ENCODE results near the gene CSTPP1.
A peak's percentile ranks its signal among the peaks of the same experiment; 100 is the strongest.
"Not testable (repeated sequence)": the region's sequence is repeated elsewhere in the genome, so short reads cannot be mapped to it uniquely, and the experiment has no call there.

Gene CSTPP1

DNA sequence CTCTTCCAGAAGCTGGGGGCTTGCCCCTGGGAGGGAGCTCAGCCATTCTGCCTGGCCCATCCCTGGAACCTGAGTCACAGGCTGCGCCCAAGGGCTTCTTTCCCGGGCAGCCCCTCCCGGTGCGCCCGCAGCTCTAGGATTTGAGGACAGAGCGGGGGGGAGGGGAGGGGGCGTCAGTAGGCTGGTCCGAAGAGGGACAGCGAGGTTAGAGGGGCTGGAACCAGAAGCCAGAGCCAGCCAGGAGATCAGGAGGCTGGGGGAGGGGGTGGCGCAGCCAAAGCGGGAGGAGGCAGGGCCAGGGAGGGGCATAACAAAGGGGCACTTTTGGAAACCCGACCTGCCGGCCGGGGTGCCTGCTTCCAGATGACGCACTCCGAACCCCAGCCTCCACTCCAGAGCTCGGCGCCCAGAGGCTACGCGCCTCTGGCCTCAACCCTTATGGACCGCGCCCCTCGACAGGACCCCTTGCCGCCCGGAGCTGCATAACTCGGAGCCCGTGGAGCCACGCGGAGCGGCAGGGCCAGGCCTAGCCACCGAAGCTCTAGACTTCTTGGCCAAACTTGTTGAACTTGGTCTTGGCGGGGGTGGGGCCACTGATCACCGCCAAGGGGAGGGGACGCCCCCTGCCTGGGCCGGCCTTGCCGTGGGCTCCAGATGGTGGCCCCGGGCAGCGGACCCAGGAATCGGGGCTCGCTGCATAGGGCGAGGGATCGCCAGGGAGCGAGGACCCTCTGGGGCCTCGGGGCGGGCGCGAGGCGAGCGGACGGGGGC lies 248.9 kb downstream of the CSTPP1 start:
- DNase-seq: peak; percentile 40

DNA sequence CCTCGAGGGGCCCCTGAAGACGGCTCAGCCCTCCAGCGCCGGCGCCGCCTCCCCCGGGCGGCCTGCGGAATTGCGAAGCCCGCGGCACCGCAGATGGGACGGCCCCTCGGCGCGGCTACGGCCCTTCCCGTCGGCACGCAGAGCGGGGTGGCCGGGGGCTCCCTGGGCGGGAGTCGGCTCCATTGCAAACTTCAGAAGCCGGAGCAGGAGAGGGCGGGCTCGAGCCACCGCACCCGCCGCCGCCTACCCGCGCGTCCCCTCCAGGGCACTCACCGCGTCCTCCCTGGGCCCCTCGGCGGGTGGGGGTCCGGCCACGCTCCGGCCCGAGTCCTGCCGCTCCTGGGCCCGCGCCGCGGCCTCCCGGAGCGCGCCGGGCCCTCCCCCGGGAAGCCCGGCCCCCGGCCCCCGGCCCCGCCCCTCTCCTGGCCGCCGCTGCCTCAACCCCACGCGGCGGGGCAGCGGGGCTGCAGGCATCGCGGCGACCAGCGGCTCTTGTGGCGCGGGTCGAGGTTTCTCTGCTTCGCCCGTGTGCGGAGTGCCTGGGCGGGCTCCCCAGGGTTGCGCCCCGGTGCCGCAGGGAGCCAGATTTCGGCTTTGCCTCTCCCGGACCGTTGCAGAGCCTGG lies 249.6 kb downstream of the CSTPP1 start, which contains the start of gene PACSIN3:
TSS of gene PACSIN3 (minus strand) at position 359 of the 624 bp plus-strand sequence. CDS start 3,707 bp downstream, outside the sequence.
- peak; percentile 32 for DNase-seq

DNA sequence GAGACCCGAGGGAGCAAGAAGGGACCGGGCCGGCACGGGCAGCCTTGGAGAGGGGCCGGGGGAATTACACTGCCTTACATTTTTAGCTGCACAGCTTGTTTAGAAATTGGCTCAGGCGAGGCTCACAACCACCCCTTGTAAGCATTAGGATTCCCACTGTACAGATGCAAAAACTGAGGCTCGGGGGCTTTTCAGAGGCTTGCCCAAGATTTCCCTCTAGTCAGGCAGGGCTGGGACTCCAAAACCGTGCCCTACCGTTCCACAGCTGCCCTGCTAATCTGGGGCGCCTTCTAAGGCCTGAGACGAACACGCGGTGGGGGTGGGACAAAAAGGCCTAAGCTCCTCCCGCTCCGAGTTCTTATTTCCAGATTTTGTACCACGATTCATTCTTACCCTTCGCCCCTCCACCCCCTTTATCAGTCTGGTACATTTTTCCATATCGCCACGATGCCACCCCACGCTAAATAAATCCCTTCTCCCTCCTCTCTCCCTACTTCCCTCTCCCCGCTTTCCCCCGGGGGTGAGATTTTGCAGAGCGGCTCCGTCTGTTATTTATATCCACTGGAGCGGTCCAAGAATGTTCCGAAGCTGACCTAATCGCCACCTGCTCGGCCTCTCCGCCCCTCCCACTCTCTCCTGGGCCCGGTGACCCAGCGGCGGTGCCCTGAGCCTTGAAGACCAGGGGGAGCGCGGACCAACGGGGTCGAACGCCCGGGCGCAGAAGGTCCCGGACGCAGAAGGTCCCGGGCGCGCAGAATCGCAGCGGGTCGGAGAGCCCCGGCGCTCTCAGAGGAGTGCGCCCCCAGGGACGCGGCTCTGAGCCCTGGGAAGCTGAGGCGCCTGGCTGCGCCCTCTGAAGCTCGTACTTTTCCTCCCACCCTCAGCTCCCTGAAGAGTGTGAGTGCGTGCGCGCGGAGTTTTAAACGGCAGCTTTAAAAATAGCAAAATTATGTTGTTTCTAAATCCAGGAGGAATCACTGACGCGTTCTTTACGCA lies 250.4 kb downstream of the CSTPP1 start:
- peak; percentile 54 for DNase-seq

DNA sequence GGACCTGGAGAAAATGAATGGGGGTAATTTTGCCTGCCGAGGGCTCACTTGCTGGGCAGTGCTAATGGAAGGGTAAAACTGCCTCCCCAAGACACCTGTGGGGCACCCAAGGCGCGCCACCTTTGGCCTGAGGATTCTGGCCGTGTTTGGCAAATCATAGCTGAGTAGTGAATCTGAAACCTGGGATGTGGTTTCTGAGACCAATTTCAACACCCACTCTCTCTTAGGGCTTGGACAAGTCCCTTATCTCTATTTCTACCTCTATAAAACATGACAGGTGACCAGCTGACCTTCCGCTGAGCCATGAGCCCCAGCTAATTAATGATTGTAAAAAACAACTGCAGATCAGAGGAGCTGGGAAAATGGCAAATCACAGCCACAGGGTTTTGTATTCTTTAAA lies 251.2 kb downstream of the CSTPP1 start:
- no peak for DNase-seq

DNA sequence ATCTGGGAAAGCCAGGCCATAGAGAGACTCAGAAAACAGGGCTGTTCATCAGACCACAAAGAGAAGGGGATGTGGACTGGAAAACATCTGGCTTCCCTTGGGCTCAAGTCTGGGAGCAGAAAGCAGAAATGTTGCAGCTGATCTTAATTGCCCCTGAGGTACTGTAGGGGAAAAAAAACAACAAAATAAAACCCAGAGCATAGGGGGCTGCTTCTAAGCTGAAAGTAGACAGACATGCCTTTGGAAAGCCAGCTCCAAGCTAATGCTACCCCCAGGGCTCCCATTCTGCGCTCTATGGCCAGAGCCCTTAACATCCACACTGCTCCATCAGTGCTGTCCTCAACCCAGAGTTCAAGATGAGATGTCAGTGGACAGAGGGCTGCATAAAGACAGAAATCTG lies 251.7 kb downstream of the CSTPP1 start:
- DNase-seq: no peak

DNA sequence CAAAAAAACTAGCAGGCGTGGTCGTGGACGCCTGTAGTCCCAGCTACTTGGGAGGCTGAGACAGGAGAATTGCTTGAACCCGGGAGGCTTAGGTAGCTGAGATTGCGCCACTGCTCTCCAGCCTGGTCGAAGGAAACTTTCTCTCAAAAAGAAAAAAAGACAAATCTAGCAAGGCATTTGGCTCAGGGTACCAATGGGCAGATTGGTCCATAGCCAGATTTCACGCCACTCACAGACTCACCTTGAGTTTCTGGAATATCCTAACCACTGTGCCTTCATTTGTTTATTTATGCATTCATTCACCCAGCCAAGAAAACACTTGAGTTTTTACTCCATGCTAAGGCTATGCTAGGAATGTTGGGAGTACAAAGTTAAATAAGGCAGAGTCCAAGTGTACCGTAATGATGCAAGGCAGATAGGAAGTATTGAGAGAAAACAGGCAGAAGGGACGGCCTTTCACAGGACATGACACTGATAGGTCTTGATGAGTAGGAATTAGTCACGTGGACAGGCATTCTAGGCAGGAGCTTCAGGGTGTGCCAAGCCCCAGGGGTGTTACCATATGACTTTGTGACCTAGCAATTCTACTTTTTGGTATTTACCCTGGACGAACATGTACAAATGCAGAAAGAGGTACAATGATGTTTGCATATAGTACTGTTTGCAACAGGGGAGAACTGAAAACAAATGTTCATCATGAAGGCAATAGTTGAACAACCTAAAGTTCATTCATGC lies 252.7 kb downstream of the CSTPP1 start:
- DNase-seq: peak; percentile 78

DNA sequence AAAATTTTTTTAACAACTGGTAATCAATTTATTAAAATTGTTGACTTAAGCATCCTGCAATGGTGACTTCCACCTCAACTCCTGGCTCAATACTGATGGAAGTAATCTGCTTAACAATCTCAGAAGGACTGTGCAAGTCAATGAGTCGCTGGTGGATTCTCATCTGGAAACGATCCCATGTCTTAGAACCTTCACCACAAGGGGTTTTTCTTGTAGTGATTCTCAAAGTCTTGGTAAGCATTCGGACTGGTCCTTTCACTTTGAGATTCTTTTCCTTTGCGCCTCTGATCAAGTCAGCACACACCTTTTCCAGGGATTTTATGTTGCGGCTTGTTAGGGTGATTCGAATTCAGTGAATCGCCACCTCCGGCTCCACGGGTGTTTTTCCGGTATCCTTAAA lies 254.6 kb downstream of the CSTPP1 start:
- DNase-seq: not testable (repeated sequence)

DNA sequence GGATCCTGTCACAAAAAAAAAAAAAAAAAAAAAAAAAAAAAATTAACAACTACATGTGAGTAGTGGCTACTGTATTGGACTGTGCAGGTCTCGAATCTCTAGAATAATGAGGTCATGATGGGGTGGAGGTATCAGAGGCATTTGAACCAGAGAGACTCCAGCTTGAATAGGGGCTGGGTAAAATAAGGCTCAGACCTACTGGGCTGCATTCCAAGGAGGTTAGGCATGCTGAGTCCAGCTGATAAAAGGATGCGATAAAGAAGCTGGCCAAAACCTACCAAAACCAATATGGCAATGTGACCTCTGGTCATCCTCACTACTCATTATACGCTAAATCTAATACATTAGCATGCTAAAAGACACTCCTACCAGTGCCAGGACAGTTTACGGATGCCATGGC lies 255.6 kb downstream of the CSTPP1 start:
- no peak for DNase-seq

DNA sequence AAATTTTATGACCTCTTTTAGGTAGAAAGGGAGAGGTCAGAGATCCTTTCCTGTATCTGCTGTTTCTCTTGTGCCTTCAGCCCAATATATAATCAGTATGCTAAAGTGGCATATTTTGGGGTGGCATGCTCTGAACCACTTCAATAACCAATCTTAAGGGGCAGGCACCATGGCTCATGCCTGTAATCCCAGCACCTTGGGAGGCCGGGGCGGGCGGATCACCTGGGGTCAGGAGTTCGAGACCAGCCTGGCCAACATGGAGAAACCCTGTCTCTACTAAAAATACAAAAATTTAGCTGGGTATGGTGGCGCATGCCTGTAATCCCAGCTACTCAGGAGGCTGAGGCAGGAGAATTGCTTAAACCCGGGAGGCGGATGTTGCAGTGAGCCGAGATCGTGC lies 261.6 kb downstream of the CSTPP1 start:
- not testable (repeated sequence) for DNase-seq

DNA sequence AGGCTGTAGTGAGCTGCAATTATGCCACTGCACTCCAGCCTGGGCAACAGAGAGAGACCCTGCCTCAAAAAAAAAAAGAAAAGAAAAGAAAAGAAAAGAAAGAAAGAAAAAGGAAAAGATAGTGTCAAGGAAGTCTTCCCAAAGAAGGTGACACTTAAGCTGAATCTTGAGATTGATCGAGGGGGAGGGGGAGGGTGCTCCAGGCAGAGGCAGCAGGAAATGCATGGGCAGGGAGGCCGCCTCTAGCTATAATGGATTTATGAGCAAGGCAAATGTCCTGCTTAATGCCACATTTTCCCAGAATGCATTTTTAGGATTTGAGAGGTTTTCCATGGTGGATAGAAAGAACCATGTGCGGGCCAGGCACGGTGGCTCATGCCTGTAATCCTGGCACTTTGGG lies 264.5 kb downstream of the CSTPP1 start:
- no peak for DNase-seq

DNA sequence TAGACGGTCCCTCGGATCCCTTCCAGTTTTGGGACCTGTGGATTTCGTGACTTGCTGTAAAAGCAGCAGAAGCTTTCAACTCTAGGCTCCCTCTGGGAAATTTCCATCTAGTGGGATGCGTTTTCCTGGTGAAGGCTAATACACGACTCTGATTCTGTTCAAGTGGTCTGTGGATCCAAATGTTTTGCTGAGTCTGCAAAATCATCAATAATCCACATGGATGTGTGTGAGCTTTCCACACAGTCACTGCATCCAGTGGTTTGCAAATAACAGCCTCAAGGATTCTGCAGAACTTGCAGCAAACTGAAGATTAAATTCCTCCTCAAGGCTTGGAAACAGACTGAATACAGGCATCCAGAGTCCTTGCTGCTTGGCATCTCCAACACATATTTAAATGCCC lies 266.0 kb downstream of the CSTPP1 start:
- DNase-seq: no peak

DNA sequence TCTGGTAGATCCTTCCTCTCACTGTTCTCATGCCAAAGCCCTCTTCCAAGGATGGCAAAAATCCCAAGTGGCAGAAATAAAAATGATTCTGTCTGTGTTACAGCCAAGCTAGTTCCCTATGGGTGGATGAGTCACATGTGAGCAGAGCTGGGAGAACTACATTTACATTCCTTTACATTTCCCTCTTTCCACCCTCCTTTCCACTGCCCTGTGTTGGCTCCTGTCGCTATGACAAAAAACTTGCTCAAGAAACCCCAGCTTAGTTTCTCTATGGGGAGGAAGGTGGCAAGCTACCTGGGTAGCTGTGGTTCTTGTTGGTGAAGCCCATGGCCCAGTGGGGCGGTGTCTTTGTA lies 268.1 kb downstream of the CSTPP1 start:
- DNase-seq: peak; percentile 53

DNA sequence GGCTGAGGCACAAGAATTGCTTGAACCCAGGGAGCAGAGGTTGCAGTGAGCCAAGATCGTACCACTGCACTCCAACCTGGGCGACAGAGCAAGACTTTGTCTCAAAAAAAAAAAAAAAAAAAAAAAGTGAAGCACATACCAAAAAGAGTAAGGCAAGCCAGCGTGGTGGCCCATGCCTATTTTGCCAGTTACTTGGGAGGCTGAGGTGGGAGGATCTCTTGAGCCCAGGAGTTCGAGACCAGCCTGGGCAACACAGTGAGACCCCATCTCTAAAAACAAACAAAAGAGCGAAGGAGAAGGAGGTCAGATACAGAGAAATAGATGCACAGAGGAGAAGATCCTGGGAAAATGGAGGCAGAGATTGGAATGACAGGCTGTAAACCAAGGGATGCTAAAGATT lies 270.0 kb downstream of the CSTPP1 start:
- not testable (repeated sequence) for DNase-seq

DNA sequence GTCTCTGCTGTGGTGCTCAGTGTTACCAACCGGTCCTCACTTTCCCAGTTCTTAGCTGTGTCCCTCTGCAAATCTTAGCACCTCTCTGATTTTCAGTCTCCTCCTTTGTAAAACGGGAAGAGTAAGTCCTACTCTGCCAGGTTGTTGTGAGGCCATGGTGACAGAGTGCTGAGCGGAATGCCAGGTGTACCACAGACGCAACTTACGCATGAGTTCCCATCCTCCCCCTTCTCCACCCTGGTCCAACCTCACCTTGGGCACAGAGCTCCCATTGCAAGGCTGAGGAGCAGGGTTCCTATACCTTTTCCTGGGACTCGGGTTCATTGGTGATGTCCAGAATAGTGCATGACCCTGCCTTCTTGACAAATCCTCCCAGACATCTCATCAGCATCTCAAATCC lies 270.9 kb downstream of the CSTPP1 start:
- no peak for DNase-seq

DNA sequence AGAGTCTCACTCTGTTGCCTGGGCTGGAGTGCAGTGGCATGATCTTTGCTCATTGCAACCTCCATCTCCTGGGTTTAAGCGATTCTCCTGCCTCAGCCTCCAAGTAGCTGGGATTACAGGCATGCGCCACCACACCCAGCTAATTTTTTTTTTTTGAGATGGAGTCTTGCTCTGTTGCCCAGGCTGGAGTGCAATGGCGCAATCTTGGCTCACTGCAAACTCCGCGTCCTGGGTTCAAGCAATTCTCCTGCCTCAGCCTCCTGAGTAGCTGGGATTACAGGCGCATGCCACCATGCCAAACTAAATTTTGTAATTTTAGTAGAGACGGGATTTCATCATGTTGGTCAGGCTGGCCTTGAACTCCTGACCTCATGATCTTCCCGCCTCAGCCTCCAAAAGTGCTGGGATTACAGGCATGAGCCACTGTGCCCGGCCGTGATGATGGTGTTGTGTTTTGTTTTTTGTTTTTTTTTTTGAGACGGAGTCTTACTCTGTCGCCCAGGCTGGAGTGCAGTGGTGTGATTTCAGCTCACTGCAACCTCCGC lies 271.5 kb downstream of the CSTPP1 start:
- DNase-seq: not testable (repeated sequence)

DNA sequence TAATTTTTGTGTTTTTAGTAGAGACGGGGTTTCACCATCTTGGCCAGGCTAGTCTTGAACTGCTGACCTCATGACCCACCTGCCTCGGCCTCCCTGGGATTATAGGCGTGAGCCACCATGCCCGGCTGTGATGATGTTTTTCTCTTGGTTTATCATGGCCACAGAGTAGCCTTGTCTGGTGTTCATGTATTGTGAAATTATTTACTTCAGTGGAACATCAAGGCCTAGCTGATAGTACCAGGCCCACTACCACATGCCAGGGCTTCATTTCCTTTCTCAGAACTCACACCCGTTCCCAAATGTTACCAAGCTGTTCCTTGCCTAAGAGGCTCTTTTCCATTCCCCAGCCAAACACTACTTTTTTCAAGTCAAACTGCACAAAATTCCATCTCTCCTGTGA lies 272.1 kb downstream of the CSTPP1 start:
- no peak for DNase-seq
